Colon (tissue), 2 donors: Measurements from ENCODE around the gene ATXN10.

ENCODE experiments used
- FAIRE-seq: peaks from 2 replicates; lab custom pipeline; 2012; peaks lifted over from hg19 to GRCh38; lab: Jason Lieb, UNC
- donor health status: control.
- donor health status: control.

Gene ATXN10

GRCh38 chr22:45878051-45878781, 206.6 kb downstream of the ATXN10 start:
- no peak for FAIRE-seq

- no peak for FAIRE-seq
These were observed 207.4 kb downstream of the ATXN10 start for GRCh38 chr22:45878901-45879551.

- FAIRE-seq = no peak
These were observed 207.9 kb downstream of the ATXN10 start for GRCh38 chr22:45879552-45879949.

GRCh38 chr22:45880091-45880715, 208.6 kb downstream of the ATXN10 start:
- no peak for FAIRE-seq

- FAIRE-seq = no peak
These were observed 209.3 kb downstream of the ATXN10 start for GRCh38 chr22:45880716-45881523.

GRCh38 chr22:45881524-45881875, 209.9 kb downstream of the ATXN10 start:
- no peak for FAIRE-seq

GRCh38 chr22:45882881-45883810, 211.5 kb downstream of the ATXN10 start:
- no peak for FAIRE-seq

GRCh38 chr22:45883811-45884170, 212.2 kb downstream of the ATXN10 start:
- FAIRE-seq = no peak

- FAIRE-seq = no peak
These were observed 212.8 kb downstream of the ATXN10 start for GRCh38 chr22:45884201-45885062.

GRCh38 chr22:45885171-45885840, 213.7 kb downstream of the ATXN10 start:
- FAIRE-seq = no peak

GRCh38 chr22:45885941-45886395, 214.3 kb downstream of the ATXN10 start:
- no peak for FAIRE-seq

- FAIRE-seq = no peak
These were observed 214.9 kb downstream of the ATXN10 start for GRCh38 chr22:45886540-45886939.

- FAIRE-seq = no peak
These were observed 215.8 kb downstream of the ATXN10 start for GRCh38 chr22:45887202-45888131.

- FAIRE-seq = no peak
These were observed 216.8 kb downstream of the ATXN10 start for GRCh38 chr22:45888221-45889092.

GRCh38 chr22:45889093-45889538, 217.5 kb downstream of the ATXN10 start:
- no peak for FAIRE-seq

- FAIRE-seq = no peak
These were observed 218.1 kb downstream of the ATXN10 start for GRCh38 chr22:45889539-45890350.

GRCh38 chr22:45890351-45890635, 218.7 kb downstream of the ATXN10 start:
- no peak for FAIRE-seq
